CD4-positive, CD25-positive, alpha-beta regulatory T cell (primary cell): ENCODE measurements around the gene DIPK1C. TPM values are rescaled to one million over a fixed set of nuclear protein-coding genes. Genes with fewer than 3 reads are reported as not detected.

Experiments
- ATAC-seq, 2 donors: fragments of 150-1000 bp; cut with Tn5 transposase; one replicate each; pipeline ENCODE4 v1.10.0; 2021; ENCODE audit warnings: low read depth in 2 of 2, moderate number of reproducible peaks in 2 of 2, moderate library complexity in 1 of 2
- DNase-seq, 3 donors: peaks; one replicate each; pipeline versions ENCODE4 v3.0.0 to v3.0.0-alpha.2; 2012 to 2022; ENCODE audit warnings: mixed read lengths in 1 of 3
- H3K27ac ChIP-seq: one replicate; pipeline ENCODE4 v1.7.0; 2013; ENCODE audit warnings: mild to moderate bottlenecking, low read length; ENCODE audit not compliant: insufficient read depth, poor library complexity, severe bottlenecking
- H3K27me3 ChIP-seq: one replicate; pipeline ENCODE4 v1.7.0; 2013; ENCODE audit warnings: low read length; ENCODE audit not compliant: control insufficient read depth, insufficient read depth
- H3K36me3 ChIP-seq: one replicate; pipeline ENCODE4 v1.7.0; 2013; ENCODE audit warnings: mild to moderate bottlenecking, low read length, moderate library complexity; ENCODE audit not compliant: control insufficient read depth, insufficient read depth
- H3K4me1 ChIP-seq: 2 replicates; pipeline ENCODE4 v1.7.0; 2013; ENCODE audit warnings: mild to moderate bottlenecking, low read length; ENCODE audit not compliant: insufficient read depth, control insufficient read depth, poor library complexity, severe bottlenecking
- H3K4me3 ChIP-seq: one replicate; pipeline ENCODE4 v1.7.0; 2013; ENCODE audit warnings: low read depth, mild to moderate bottlenecking, low read length, moderate library complexity
- H3K9me3 ChIP-seq, 2 experiments: 1 replicate in 1 of 2; 2 replicates in 1 of 2; pipeline ENCODE4 v1.7.0; 2013; ENCODE audit warnings: low read length in 2 of 2, mild to moderate bottlenecking in 1 of 2, moderate library complexity in 1 of 2; ENCODE audit not compliant: control insufficient read depth in 2 of 2
- H3K27ac Mint-ChIP-seq, 3 donors: one replicate each; pipeline ENCODE4 v1.8.0; 2020 to 2022; ENCODE audit warnings: mild to moderate bottlenecking in 3 of 3, mixed read lengths in 3 of 3, moderate library complexity in 2 of 3
- H3K27me3 Mint-ChIP-seq: one replicate; pipeline ENCODE4 v1.8.0; 2022; ENCODE audit warnings: mild to moderate bottlenecking, mixed read lengths
- H3K36me3 Mint-ChIP-seq: one replicate; pipeline ENCODE4 v1.8.0; 2020; ENCODE audit warnings: mixed read lengths
- H3K4me1 Mint-ChIP-seq, 4 donors: one replicate each; pipeline ENCODE4 v1.8.0; 2020 to 2022; ENCODE audit warnings: mixed read lengths in 4 of 4, mild to moderate bottlenecking in 1 of 4
- H3K4me3 Mint-ChIP-seq, 4 donors: one replicate each; pipeline ENCODE4 v1.8.0; 2020 to 2022; ENCODE audit warnings: mild to moderate bottlenecking in 4 of 4, mixed read lengths in 4 of 4, moderate library complexity in 3 of 4
- H3K9me3 Mint-ChIP-seq, 7 donors: one replicate each; pipeline ENCODE4 v1.8.0; 2020 to 2022; ENCODE audit warnings: mixed read lengths in 7 of 7, mild to moderate bottlenecking in 3 of 7, moderate library complexity in 2 of 7
- polyA plus RNA-seq, 4 donors: library from polyadenylated mRNA; unstranded; fragments of 300-500 nt; fragmentation: Illumina TruSeq; gene quantifications; one replicate each; pipeline ENCODE4 v1.2.3, GENCODE V29; 2021
- total RNA-seq: library from RNA; stranded (reverse); gene quantifications from one replicate; pipeline ENCODE4 v1.2.3, GENCODE V29; 2022

DIPK1C gene
- total and polyA plus RNA-seq, 5 donors from 2014 or later: not detected

GRCh38 chr18:74451148-74451547 is 6.0 kb downstream of the DIPK1C start:
- H3K36me3 ChIP-seq: no peaks in the 10 kb centered on the region
- ATAC-seq (no peak), DNase-seq (no peak)
- Mint-ChIP-seq H3K27me3 (peaks cover 32% of the 10 kb centered on the region), H3K4me3 (no peak overlapping the region), H3K9me3 (no peaks in the 10 kb centered on the region), H3K4me1 (no peaks in the 10 kb centered on the region), H3K36me3 (no peaks in the 10 kb centered on the region), H3K27ac (no peak overlapping the region)
- no peaks in the 10 kb centered on the region for H3K4me1 ChIP-seq
- no peak overlapping the region for H3K27ac ChIP-seq
- H3K27me3 ChIP-seq: peaks cover 12% of the 10 kb centered on the region
- H3K4me3 ChIP-seq: no peak overlapping the region
- H3K9me3 ChIP-seq: no peaks in the 10 kb centered on the region

GRCh38 chr18:74450626-74451025 is 6.5 kb downstream of the DIPK1C start:
- no peaks in the 10 kb centered on the region for H3K36me3 Mint-ChIP-seq
- H3K4me1 ChIP-seq: no peaks in the 10 kb centered on the region
- no peak overlapping the region for H3K4me3 Mint-ChIP-seq
- no peak overlapping the region for H3K4me3 ChIP-seq
- no peaks in the 10 kb centered on the region for H3K9me3 ChIP-seq
- H3K36me3 ChIP-seq: no peaks in the 10 kb centered on the region
- ATAC-seq: no peak
- no peak for DNase-seq
- no peaks in the 10 kb centered on the region for H3K9me3 Mint-ChIP-seq
- H3K27ac Mint-ChIP-seq: no peak overlapping the region
- H3K27ac ChIP-seq: no peak overlapping the region
- peaks cover 27% of the 10 kb centered on the region for H3K27me3 Mint-ChIP-seq
- H3K27me3 ChIP-seq: peaks cover 9% of the 10 kb centered on the region
- no peaks in the 10 kb centered on the region for H3K4me1 Mint-ChIP-seq

DNA sequence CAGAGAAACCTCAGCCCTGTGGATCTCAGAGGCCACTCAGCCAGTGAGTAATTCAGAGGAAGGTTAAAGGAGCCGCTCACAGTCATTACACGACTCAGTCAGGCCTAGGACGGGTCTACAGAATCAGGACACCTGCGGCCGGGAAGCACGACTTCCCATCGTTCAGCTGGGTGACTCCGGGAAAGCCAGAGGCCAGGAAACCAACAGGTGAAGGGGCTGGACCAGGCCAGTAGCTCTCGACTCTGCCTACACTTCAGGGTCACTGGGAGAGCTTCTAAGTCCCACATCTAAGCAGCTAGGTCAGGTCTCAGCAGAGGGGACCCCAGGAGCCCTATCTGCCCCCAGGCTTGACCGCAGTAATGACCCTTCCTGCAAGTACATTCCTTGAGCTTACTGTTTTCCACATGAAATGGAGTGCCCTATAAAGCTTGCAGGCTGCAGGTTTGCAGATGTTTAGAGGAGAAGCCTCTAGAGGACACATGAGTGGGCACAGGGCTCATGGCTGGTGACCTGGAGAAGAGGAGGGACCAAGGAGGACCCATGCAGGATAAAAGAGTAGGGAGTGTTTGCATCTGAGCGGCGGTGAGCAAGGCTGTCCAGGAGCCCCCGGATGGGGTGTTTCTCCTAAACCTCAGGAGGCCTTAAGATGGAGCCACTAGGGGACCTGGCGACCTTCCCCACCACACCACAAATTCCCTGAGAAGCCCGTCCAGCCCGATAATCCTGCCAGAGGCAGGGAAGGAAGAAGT is 9.5 kb downstream of the DIPK1C start:
- no peak overlapping the region for H3K4me3 Mint-ChIP-seq
- Histone ChIP-seq H3K4me1 (no peaks in the 10 kb centered on the region), H3K27me3 (no peaks in the 10 kb centered on the region), H3K27ac (no peak overlapping the region), H3K9me3 (no peaks in the 10 kb centered on the region), H3K4me3 (no peak overlapping the region), H3K36me3 (no peaks in the 10 kb centered on the region)
- no peaks in the 10 kb centered on the region for H3K9me3 Mint-ChIP-seq
- ATAC-seq: no peak
- H3K27ac Mint-ChIP-seq: no peak overlapping the region
- no peaks in the 10 kb centered on the region for H3K4me1 Mint-ChIP-seq
- DNase-seq: no peak
- peaks cover 6% of the 10 kb centered on the region for H3K27me3 Mint-ChIP-seq
- H3K36me3 Mint-ChIP-seq: no peaks in the 10 kb centered on the region

GRCh38 chr18:74446631-74447403 is 10.3 kb downstream of the DIPK1C start:
- H3K27me3 Mint-ChIP-seq: no peaks in the 10 kb centered on the region
- Histone ChIP-seq H3K4me3 (no peak overlapping the region), H3K9me3 (no peaks in the 10 kb centered on the region), H3K4me1 (no peaks in the 10 kb centered on the region), H3K36me3 (no peaks in the 10 kb centered on the region), H3K27me3 (no peaks in the 10 kb centered on the region), H3K27ac (no peak overlapping the region)
- H3K9me3 Mint-ChIP-seq: no peaks in the 10 kb centered on the region
- ATAC-seq (no peak), DNase-seq (no peak)
- H3K36me3 Mint-ChIP-seq: no peaks in the 10 kb centered on the region
- H3K4me3 Mint-ChIP-seq: no peak overlapping the region
- H3K27ac Mint-ChIP-seq: no peak overlapping the region
- no peaks in the 10 kb centered on the region for H3K4me1 Mint-ChIP-seq

- H3K9me3 Mint-ChIP-seq: no peaks in the 10 kb centered on the region
- Histone ChIP-seq H3K9me3 (no peaks in the 10 kb centered on the region), H3K4me1 (no peaks in the 10 kb centered on the region), H3K27ac (no peak overlapping the region), H3K36me3 (no peaks in the 10 kb centered on the region), H3K4me3 (no peak overlapping the region), H3K27me3 (no peaks in the 10 kb centered on the region)
- H3K36me3 Mint-ChIP-seq: no peaks in the 10 kb centered on the region
- no peak overlapping the region for H3K4me3 Mint-ChIP-seq
- ATAC-seq (no peak), DNase-seq (no peak)
- peaks cover 4% of the 10 kb centered on the region for H3K27me3 Mint-ChIP-seq
- no peak overlapping the region for H3K27ac Mint-ChIP-seq
- no peaks in the 10 kb centered on the region for H3K4me1 Mint-ChIP-seq
These were observed 10.9 kb downstream of the DIPK1C start for GRCh38 chr18:74446178-74446577.

- no peak for DNase-seq
- ATAC-seq: no peak
- Mint-ChIP-seq H3K9me3 (no peaks in the 10 kb centered on the region), H3K4me3 (no peak overlapping the region), H3K4me1 (no peaks in the 10 kb centered on the region), H3K27me3 (peaks cover 5% of the 10 kb centered on the region), H3K27ac (peak overlapping the region in 1 of 3 donors; percentile 1), H3K36me3 (no peaks in the 10 kb centered on the region)
- Histone ChIP-seq H3K36me3 (no peaks in the 10 kb centered on the region), H3K4me3 (no peak overlapping the region), H3K9me3 (no peaks in the 10 kb centered on the region), H3K27ac (no peak overlapping the region), H3K4me1 (no peaks in the 10 kb centered on the region), H3K27me3 (no peaks in the 10 kb centered on the region)
These were observed 11.5 kb downstream of the DIPK1C start for GRCh38 chr18:74445585-74445984.

DNA sequence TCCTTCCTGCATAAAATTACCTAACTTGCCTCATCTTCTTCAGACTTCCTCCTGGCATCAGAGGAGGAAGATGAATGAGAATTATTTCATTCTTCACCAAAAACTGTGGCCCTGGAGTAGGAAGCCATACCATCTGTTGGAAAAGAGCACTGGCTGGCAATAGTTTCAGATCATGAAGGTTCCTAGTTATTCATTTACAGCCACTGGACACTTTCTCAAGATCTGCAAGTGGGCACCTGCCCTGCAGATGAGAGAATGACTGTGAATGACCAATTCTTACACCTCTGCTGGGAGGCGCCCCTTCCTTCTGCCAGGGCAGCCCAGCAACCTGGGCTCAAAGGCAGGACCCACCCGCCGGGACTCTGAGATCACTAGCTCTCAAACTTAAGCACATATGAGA is 13.0 kb downstream of the DIPK1C start:
- no peak overlapping the region for H3K4me3 ChIP-seq
- H3K9me3 Mint-ChIP-seq: no peaks in the 10 kb centered on the region
- H3K27ac ChIP-seq: no peak overlapping the region
- H3K36me3 ChIP-seq: no peaks in the 10 kb centered on the region
- no peaks in the 10 kb centered on the region for H3K4me1 Mint-ChIP-seq
- ATAC-seq (no peak), DNase-seq (no peak)
- no peaks in the 10 kb centered on the region for H3K4me1 ChIP-seq
- H3K27ac Mint-ChIP-seq: no peak overlapping the region
- H3K27me3 ChIP-seq: no peaks in the 10 kb centered on the region
- no peak overlapping the region for H3K4me3 Mint-ChIP-seq
- H3K27me3 Mint-ChIP-seq: peaks cover 5% of the 10 kb centered on the region
- H3K36me3 Mint-ChIP-seq: no peaks in the 10 kb centered on the region
- no peaks in the 10 kb centered on the region for H3K9me3 ChIP-seq
